Head of caudate nucleus (tissue), 42 donors: ENCODE results near the gene FCN1.
"Not testable (repeated sequence)": the region's sequence is repeated elsewhere in the genome, so short reads cannot be mapped to it uniquely, and the experiment has no call there.

Source experiments
- DNase-seq, 42 donors: peaks; one replicate each; pipeline versions ENCODE4 v3.0.0 to v3.0.0-alpha.2; 2020 to 2021; ENCODE audit warnings: mixed read lengths in 7 of 42
- intact Hi-C: fragments of 100-400 bp; cut with DNase I; formaldehyde crosslinking; loops from one replicate; pipeline ENCODE4 v1.15.0; 2022

The FCN1 gene

GRCh38 chr9:134956387-134956786, 38.7 kb upstream of the FCN1 start:
- DNase-seq, intact Hi-C loops: not testable (repeated sequence)

GRCh38 chr9:134955801-134956200, 38.1 kb upstream of the FCN1 start:
- peak in 9 of 42 donors; percentile 2 to 24 (median 13) for DNase-seq
- intact Hi-C loops, result no loop called here

DNA sequence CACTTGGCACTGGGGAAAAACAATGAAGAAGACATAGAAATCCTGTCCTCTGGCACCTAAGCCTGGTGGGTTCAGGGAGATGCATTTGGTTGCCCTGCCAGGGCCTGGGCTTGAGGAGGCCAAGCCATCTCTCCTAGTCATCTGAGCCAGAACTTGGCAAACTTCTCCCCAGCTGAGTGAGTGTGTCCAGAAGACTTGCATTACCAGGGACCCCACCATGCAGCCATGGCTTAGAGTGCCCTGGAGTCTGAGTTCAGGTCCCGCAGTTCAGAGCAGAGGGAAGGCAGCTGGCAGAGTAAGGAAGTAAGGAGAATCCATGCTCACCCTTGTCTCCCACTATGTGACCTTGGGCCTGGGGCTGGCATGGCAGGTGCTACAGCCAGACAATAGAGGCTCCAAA, 37.4 kb upstream of the FCN1 start:
- DNase-seq, result peak in 7 of 42 donors; percentile 1 to 22 (median 7)
- intact Hi-C loops, result no loop called here

- no peak for DNase-seq
Observed at GRCh38 chr9:134951994-134952393, 34.3 kb upstream of the FCN1 start.

DNA sequence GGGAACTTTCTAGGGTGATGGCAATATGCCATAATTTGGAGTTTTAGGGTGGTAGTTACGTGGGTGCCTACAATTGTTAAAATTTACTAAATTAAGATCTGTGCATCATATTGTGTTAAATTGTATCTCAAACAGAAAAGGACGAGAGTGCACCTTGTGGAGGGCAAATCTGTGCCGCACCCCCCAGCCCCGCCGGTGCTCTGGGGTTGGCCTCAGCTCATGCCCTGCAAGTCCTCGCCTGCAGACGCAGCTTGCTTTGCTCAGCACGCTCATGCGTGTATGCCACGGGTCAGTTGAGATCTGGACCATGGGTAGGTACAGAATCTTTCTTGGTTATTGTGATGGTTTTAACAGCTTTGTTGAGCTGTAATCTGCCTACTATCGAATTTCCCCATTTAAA, 33.7 kb upstream of the FCN1 start:
- intact Hi-C loops, result no loop called here
- DNase-seq, result peak in 4 of 42 donors; percentile 4 to 15 (median 9)

More at GRCh38 chr9:134951994-134952393, 34.3 kb upstream of the FCN1 start:
- intact Hi-C loops, result no loop called here

- peak in 3 of 42 donors; percentile 1 to 25 (median 11) for DNase-seq
- intact Hi-C loops, result no loop called here
Observed at GRCh38 chr9:134950386-134951210, 32.9 kb upstream of the FCN1 start.

DNA sequence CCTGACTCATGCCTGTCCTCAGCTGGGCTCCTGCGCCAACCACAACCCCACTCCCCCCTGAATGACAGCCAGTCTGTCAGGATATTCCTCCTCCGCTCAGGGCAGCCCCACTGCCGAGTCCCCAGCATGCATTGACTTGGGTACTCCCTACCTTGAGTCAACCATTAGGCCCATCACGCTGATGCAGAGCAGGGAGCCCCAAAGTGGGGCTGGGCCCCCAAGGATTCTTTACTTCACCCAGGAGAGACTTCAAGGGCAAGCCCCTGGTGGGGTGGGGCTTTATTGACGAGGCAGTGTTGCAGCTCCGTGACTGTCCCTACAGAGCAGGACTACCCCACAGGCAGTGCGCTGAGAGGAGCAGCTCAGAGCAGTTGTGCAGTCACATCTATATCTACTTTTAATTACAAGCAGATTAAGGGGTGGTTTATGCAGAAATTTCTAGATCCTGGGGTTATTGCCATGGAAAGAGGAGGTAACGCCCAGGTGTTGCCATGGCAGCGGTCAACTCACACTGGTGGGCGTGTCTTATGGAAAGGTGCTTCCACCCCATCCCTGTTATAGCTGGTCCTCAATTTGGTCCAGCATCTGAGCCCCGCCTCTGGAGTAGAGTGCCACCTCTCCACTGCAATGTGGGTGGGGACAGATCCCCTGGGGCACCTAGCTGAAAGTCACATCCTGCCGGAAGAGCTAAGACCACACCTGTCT, 32.1 kb upstream of the FCN1 start:
- intact Hi-C loops, result no loop called here
- peak in 1 of 42 donors; percentile 2 for DNase-seq

DNA sequence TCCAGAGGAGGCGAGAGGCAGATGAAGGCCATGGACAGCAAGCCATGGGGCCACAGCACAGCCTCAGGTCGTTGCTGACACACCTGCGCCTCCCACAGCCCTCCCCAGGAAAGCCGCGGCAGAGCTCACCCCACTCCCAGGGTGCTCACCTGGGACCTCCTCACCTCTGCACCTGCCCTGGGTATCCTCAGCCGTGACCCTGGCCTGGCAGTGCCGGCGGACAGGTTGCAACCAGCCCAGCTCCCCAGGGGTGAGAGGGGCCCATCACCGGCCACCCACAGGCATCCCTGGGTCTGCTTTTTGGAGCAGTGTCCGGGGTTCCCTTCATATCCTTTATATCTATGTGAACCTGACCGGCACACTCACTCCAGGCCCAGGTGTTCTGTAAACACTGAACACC, 30.4 kb upstream of the FCN1 start:
- intact Hi-C loops, result no loop called here
- no peak for DNase-seq

DNA sequence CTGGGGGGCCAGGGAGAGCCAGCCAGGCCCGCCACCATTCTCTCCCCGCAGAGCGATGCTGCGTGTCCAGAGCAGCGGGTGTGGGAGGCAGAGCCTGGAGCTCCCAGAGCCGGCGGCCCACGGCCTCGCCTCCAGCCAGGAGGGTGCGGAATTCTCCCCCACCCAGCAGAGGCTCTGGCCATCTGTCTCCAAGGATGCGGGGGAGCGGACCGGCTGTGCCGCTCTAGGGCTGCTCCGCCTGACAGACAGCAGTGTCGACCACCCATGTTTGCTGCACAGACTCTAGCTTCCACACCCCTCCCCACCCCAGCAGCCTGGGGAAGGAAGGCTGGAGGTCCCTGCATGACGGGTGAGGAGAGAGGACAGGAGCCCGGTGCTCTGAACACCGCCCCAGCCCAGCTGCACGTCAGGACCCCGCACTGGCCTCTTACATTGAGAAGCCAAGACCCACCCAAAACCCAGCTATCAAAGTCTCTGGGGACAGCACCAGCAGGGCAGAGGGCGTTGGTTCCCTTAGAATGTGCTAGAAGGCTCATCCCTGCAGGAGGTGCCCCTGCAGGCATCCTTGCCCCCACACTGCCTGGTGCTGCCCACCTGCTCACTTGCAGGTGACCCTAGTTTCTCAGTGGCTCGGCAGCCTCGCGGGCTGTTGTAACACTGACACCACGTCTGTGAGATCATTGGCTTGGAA, 29.7 kb upstream of the FCN1 start:
- no peak for DNase-seq
- intact Hi-C loops, result no loop called here

- no peak for DNase-seq
- intact Hi-C loops, result no loop called here
Observed at GRCh38 chr9:134946663-134947062, 29.0 kb upstream of the FCN1 start.

- intact Hi-C loops, result no loop called here
- no peak for DNase-seq
Observed at GRCh38 chr9:134945509-134946275, 28.0 kb upstream of the FCN1 start.

DNA sequence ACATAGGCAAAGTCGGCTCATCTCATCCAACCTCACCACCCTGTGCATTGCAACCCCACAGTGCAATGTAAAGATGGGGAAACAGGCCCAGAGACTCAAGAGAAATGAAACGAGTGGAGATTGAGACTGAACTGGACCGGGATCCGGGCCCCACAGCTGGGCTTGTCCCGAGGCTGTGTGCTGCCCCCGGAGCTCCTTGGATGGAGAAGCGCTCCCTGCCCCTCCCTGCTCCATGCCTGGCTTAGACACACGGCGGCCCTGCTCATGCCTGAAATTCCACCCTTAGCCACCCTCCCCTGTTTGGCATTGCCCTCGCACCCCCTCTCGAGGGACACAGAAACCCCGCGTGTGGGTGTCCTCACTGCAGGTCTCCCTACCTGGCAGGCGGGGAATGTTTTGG, 27.2 kb upstream of the FCN1 start:
- no peak for DNase-seq
- intact Hi-C loops, result no loop called here

DNA sequence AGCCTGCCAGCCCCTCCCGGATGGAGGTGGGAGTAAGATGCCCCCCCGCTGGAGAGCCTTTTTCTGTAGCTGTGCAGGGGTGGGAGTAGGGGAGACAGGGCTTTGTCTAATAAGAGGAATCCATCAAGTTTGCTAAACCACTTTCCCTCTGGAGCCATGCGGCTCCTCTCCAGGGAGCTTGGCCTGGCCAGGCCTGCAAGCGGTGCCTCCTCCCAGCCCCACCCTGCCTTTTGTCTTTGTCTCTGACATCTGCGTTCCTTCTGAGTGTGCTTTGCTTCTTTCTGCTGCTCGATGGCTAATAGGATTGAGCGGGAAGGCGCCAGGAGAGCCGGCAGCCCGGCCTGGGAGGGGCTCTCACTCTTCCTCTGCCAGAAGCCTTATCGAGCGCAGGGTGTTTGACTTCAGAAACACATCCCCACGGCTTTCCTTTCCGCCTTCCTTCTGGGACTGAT, 26.7 kb upstream of the FCN1 start:
- no peak for DNase-seq
- intact Hi-C loops, result no loop called here

DNA sequence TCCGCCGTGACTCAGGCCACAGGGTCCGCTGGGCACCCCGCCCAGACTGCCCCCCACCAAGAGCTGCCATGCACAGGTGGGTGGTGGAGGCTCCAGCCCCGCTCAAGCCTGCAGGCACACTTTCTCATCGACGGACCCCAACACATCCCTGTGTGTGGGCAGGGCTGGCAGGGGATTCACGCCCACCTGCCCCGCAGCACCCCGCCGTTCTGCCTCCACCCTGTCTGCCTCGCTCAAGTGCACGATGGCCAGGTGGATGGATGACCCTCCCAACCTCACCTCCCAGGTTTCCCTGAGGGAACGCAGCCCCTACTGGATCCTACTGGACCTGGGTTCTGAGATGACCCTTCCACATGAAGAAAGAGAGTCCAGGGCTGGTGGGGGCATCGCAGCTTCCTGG, 26.1 kb upstream of the FCN1 start:
- DNase-seq, result no peak
- intact Hi-C loops, result no loop called here

- intact Hi-C loops, result no loop called here
- no peak for DNase-seq
Observed at GRCh38 chr9:134943411-134943810, 25.7 kb upstream of the FCN1 start.

- intact Hi-C loops, result no loop called here
- DNase-seq, result peak in 4 of 42 donors; percentile 14 to 37 (median 20)
Observed at GRCh38 chr9:134942788-134943184, 25.1 kb upstream of the FCN1 start.

GRCh38 chr9:134942011-134942787, 24.5 kb upstream of the FCN1 start:
- DNase-seq, result peak in 24 of 42 donors; percentile 18 to 57 (median 36)
- intact Hi-C loops, result no loop called here
